Activated naive CD8-positive, alpha-beta T cell treated with anti-CD3 and anti-CD28 coated beads, Interleukin-2, amount 50 U/mL, for 16 hours (primary cell): ENCODE results near the gene DNAJC1.

ENCODE experiments used
- DNase-seq: peaks from one replicate; pipeline ENCODE4 v3.0.0-alpha.2; 2020; ENCODE audit warnings: low read depth, low spot score

Gene DNAJC1

GRCh38 chr10:22006379-22006884 lies 2.9 kb upstream of the DNAJC1 start:
- DNase-seq = no peak

- no peak for DNase-seq
Measured at GRCh38 chr10:22005763-22006162, 2.2 kb upstream of the DNAJC1 start.

- DNase-seq = no peak
Measured at GRCh38 chr10:22003964-22004281, 393 bp upstream of the DNAJC1 start.

- no peak for DNase-seq
Measured at GRCh38 chr10:22002591-22003176, 846 bp downstream of the DNAJC1 start.

- no peak for DNase-seq
Measured at GRCh38 chr10:21995557-21995956, 8.0 kb downstream of the DNAJC1 start.

GRCh38 chr10:21993360-21994001 lies 10.0 kb downstream of the DNAJC1 start:
- no peak for DNase-seq

- DNase-seq = no peak
Measured at GRCh38 chr10:21991785-21992184, 11.7 kb downstream of the DNAJC1 start.

- DNase-seq = no peak
Measured at GRCh38 chr10:21990449-21990848, 13.1 kb downstream of the DNAJC1 start.

GRCh38 chr10:21989453-21990154 lies 13.9 kb downstream of the DNAJC1 start:
- DNase-seq = no peak

- DNase-seq = no peak
Measured at GRCh38 chr10:21985541-21985940, 18.0 kb downstream of the DNAJC1 start.

GRCh38 chr10:21981118-21981517 lies 22.4 kb downstream of the DNAJC1 start:
- no peak for DNase-seq

- no peak for DNase-seq
Measured at GRCh38 chr10:21980691-21981090, 22.8 kb downstream of the DNAJC1 start.

GRCh38 chr10:21978191-21978862 lies 25.2 kb downstream of the DNAJC1 start:
- no peak for DNase-seq

GRCh38 chr10:21976739-21977138 lies 26.8 kb downstream of the DNAJC1 start:
- no peak for DNase-seq

GRCh38 chr10:21976280-21976679 lies 27.2 kb downstream of the DNAJC1 start:
- no peak for DNase-seq

GRCh38 chr10:21975378-21975990 lies 28.0 kb downstream of the DNAJC1 start:
- DNase-seq = no peak

- no peak for DNase-seq
Measured at GRCh38 chr10:21972584-21972983, 30.9 kb downstream of the DNAJC1 start.

GRCh38 chr10:21969326-21970287 lies 33.9 kb downstream of the DNAJC1 start:
- DNase-seq = no peak

GRCh38 chr10:21964983-21965665 lies 38.4 kb downstream of the DNAJC1 start:
- no peak for DNase-seq

GRCh38 chr10:21962358-21962757 lies 41.2 kb downstream of the DNAJC1 start:
- DNase-seq = no peak
